HS-27A (cell line): ENCODE results near the gene AXIN1.
"Not testable (repeated sequence)": the region's sequence is repeated elsewhere in the genome, so short reads cannot be mapped to it uniquely, and the experiment has no call there.

Experiments used
- DNase-seq: peaks from one replicate; pipeline ENCODE4 v3.0.0-alpha.2; 2012; ENCODE audit warnings: low read depth, missing footprints

AXIN1 gene

GRCh38 chr16:354291-354881, 1.9 kb upstream of the AXIN1 start:
- no peak for DNase-seq

DNA sequence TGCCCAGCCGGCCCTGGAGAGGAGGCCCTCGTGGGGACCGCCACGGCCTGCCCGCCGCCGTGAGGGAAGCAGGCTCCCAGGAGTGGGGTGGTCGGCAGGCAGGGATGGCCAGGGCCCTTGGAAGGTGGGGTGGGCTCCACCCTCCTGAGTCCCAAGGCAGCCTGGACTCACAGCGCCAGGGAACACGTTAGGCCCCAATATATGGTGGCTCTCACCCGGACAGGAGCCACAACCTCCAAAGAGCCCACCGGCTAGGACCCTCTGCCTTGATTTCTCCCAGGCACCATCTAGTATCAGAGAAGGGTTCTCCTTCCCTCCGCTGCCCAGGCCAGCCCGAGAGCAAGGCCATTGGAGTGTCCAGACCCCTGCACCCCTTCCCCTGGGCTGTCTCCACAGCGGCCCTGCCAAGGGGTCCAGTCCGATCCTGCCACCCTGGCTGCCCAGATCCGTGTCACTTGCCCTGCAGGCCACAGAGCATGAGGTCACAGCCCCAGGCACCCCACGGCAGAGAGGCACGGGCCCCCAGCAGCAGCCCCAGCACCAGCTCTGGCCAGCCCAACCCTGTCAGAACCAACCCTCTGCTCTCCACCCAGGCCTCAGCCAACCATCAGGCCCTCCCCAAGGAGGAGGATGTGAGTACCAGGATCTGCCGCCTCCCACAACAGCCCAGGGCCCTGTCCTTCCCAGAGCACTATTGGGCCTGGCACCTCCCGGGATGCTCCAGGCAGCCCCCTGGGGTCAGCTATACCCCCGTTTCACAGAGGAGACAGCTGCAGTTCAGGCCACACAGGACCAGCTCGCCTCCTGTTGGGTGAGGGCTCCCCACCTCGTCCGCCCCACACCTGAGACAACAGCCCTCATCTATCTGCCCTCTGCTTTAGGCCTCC, 1.1 kb upstream of the AXIN1 start:
- DNase-seq: no peak

DNA sequence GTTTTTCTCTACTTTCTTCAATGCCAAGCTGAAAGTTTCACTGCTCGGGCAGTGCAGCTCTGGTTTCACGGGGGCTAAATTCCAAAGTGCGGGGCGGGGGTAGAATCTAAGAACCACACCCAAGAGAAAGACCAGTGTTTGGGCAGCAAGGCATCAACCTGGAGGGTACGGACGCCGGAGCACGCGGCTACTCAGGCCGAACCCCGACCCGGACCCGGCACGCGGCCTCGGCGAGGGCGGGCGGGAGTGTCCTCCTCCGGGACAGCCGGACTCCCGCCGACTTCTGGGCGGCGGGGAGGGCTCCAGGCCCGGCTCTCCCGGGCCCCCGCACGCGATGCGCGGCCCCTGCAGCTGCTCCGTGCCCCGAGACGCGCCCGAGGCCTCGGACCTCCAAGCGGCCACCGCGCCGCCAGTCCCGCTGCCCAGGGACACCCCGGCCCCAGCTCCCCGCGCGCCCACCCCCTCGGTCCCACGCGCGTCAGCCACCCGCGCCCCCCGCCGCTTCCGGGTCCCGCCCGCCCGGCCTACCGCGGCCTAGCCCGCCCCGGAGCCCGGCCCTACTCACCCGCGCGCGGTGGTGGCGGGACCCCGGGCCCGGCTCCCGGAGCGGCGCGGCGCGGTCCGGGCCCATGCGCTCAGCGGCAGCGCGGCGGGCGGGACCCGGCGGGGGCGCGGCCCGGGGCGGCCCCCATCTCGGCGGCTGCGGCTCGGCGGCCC, 561 bp downstream of the AXIN1 start:
- DNase-seq: no peak

- no peak for DNase-seq
Measured at GRCh38 chr16:350203-350602, 2.3 kb downstream of the AXIN1 start.

- no peak for DNase-seq
Measured at GRCh38 chr16:349211-349610, 3.3 kb downstream of the AXIN1 start.

GRCh38 chr16:348495-348894, 4.0 kb downstream of the AXIN1 start:
- DNase-seq: not testable (repeated sequence)

DNA sequence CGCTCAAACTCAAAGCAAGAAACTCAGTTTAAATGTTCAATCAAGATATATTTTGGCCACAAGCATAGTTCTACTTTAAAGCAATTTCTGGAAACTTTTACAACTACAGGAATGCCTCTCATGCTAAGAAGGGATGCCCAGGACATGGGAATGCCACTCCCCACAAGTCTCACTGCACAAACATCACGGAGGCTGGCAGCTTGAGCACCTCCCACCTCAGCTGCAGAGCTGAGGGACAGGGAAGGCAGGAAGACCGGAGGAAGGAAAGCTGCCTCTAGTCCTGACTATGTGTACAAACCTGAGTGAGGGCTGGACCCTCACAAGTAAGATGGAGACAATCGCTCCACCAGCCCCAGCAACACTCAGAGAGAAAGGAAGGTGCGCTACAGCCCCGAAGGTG, 5.3 kb downstream of the AXIN1 start:
- no peak for DNase-seq

DNA sequence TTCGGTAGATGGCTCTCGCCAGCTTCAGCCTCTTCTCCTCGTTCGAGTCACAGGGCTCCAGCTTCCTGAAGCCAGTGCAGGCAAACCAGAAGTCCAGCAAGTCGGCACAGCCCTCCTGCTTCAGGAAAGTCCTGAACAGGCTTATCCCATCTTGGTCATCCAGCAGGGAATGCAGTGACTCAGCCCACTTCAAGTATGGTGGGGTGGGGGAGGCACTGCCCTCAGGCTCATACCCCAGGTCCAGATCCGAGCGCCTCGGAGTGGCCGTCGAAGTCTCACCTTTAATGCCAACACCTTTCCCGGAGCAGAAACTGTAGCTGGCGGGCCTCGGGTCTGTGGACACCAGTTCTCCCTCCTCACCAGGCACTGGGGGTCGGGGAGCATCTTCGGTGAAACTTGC, 5.9 kb downstream of the AXIN1 start:
- DNase-seq: no peak

GRCh38 chr16:345772-346171, 6.8 kb downstream of the AXIN1 start:
- no peak for DNase-seq

- no peak for DNase-seq
Measured at GRCh38 chr16:342455-343213, 9.9 kb downstream of the AXIN1 start.

DNA sequence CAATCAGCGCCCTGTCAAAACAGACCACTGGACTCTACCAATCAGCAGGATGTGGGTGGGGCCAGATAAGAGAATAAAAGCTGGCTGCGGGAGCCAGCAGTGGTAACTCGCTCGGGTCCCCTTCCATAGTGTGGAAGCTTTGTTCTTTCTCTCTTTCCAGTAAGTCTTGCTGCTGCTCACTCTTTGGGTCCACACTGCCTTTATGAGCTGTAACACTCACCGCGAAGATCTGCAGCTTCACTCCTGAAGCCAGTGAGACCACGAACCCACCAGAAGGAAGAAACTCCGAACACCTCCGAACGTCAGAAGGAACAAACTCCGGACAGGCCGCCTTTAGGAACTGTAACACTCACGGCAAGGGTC, 10.6 kb downstream of the AXIN1 start:
- DNase-seq: not testable (repeated sequence)

DNA sequence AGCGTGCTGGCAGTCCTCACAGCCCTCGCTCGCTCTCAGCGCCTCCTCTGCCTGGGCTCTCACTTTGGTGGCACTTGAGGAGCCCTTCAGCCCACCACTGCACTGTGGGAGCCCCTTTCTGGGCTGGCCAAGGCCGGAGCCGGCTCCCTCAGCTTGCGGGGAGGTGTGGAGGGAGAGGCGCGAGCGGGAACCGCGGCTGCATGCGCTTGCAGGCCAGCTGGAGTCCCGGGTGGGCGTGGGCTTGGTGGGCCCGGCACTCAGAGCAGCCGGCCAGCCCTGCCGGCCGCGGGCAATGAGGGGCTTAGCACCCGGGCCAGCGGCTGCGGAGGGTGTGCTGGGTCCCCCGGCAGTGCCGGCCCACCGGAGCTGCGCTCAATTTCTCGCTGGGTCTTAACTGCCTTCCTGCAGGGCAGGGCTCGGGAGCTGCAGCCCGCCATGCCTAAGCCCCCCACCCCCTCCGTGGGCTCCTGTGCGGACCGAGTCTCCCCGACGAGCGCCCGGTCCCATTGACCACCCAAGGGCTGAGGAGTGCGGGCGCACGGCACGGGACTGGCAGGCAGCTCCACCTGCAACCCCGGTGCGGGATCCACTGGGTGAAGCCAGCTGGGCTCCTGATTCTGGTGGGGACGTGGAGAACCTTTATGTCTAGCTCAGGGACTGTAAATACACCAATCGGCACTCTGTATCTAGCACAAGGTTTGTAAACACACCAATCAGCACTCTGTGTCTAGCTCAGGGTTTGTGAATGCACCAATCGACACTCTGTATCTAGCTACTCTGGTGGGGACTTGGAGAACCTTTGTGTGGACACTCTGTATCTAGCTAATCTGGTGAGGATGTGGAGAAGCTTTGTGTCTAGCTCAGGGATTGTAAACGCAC, 11.2 kb downstream of the AXIN1 start:
- DNase-seq: not testable (repeated sequence)

- no peak for DNase-seq
Measured at GRCh38 chr16:340370-341091, 12.0 kb downstream of the AXIN1 start.

- no peak for DNase-seq
Measured at GRCh38 chr16:339680-340079, 12.8 kb downstream of the AXIN1 start.

GRCh38 chr16:337975-338575, 14.4 kb downstream of the AXIN1 start:
- no peak for DNase-seq

DNA sequence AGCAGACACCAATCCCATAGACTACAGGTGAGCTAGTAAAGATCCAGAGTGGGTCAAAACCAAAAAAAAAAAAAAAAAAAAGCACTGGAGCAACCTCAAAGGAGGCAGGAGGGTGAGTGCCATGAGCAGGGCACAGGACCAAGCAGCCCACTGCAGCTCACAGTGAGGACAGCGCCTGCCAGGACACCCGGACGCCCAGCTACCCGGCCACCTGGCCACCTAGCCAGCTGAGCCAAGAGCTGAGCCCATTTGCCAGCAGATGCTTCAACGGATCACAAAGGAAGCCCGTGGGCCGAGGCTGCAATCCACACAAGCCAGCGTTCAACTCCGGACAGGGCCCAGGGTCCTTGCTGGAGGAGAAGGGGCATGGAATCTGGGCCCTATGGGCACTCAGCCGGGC, 15.1 kb downstream of the AXIN1 start:
- DNase-seq: no peak

DNA sequence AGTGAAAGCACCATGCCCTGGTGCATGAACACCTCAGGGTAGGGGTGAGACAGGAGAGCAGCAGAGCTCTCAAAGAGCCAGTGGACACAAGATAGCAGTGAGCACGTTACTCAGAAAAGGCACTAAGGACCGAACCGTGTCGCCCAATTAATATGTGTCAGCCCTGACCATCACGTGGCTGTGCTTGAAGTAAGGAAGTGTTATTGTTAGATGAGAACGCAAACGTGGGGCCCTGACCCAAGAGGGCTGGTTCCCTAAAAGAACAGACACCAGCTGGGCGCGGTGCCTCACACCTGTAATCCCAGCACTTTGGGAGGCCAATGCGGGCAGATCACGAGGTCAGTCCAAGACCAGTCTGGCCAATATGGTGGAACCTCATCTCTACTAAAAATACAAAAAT, 16.3 kb downstream of the AXIN1 start:
- no peak for DNase-seq

- not testable (repeated sequence) for DNase-seq
Measured at GRCh38 chr16:334861-335632, 17.5 kb downstream of the AXIN1 start.

DNA sequence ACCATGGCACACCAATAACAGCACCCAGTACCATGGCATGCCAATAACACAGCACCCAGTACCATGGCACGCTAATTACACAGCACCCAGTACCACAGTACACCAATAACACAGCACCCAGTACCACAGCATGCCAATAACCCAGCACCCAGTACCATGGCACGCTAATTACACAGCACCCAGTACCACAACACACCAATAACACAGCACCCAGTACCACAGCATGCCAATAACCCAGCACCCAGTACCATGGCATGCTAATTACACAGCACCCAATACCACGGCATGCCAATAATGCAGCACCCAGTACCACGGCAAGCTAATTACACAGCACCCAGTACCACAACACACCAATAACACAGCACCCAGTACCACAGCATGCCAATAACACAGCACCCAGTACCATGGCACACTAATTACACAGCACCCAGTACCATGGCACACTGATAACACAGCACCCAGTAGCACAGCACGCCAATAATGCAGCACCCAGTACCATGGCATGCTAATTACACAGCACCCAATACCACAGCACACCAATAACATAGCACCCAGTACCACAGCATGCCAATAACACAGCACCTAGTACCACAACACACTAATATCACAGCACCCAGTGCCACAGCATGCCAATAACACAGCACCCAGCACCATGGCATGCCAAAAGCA, 18.2 kb downstream of the AXIN1 start:
- not testable (repeated sequence) for DNase-seq
